Mucosa of rectum (tissue), 2 donors: ENCODE data around the gene DNAH10.
"Not testable (repeated sequence)": the region's sequence is repeated elsewhere in the genome, so short reads cannot be mapped to it uniquely, and the experiment has no call there.

Experiments used
- H3K27ac ChIP-seq, 2 donors: one replicate each; pipeline ENCODE4 v1.7.0; 2013; ENCODE audit warnings: inconsistent platforms in 2 of 2, low read depth in 2 of 2, low read length in 2 of 2
- H3K27me3 ChIP-seq, 2 donors: one replicate each; pipeline ENCODE4 v1.7.0; 2013; ENCODE audit warnings: low read length in 2 of 2; ENCODE audit not compliant: control insufficient read depth in 2 of 2, insufficient read depth in 2 of 2
- H3K36me3 ChIP-seq, 2 donors: one replicate each; pipeline ENCODE4 v1.7.0; 2013; ENCODE audit warnings: low read length in 2 of 2; ENCODE audit not compliant: control insufficient read depth in 2 of 2, insufficient read depth in 2 of 2
- H3K4me1 ChIP-seq, 2 donors: one replicate each; pipeline ENCODE4 v1.7.0; 2013; ENCODE audit warnings: low read length in 2 of 2, mild to moderate bottlenecking in 1 of 2; ENCODE audit not compliant: control insufficient read depth in 2 of 2, insufficient read depth in 2 of 2
- H3K4me3 ChIP-seq, 2 donors: one replicate each; pipeline ENCODE4 v1.7.0; 2013; ENCODE audit warnings: low read length in 2 of 2
- H3K9ac ChIP-seq, 2 donors: one replicate each; pipeline ENCODE4 v1.7.0; 2013; ENCODE audit warnings: low read length in 2 of 2, low read depth in 1 of 2, mild to moderate bottlenecking in 1 of 2
- H3K9me3 ChIP-seq, 2 donors: one replicate each; pipeline ENCODE4 v1.7.0; 2013; ENCODE audit warnings: low read length in 2 of 2; ENCODE audit not compliant: control insufficient read depth in 2 of 2
- donor health status: healthy.
- donor health status: Normal muscosa, but diverticular disease.

Gene DNAH10

DNA sequence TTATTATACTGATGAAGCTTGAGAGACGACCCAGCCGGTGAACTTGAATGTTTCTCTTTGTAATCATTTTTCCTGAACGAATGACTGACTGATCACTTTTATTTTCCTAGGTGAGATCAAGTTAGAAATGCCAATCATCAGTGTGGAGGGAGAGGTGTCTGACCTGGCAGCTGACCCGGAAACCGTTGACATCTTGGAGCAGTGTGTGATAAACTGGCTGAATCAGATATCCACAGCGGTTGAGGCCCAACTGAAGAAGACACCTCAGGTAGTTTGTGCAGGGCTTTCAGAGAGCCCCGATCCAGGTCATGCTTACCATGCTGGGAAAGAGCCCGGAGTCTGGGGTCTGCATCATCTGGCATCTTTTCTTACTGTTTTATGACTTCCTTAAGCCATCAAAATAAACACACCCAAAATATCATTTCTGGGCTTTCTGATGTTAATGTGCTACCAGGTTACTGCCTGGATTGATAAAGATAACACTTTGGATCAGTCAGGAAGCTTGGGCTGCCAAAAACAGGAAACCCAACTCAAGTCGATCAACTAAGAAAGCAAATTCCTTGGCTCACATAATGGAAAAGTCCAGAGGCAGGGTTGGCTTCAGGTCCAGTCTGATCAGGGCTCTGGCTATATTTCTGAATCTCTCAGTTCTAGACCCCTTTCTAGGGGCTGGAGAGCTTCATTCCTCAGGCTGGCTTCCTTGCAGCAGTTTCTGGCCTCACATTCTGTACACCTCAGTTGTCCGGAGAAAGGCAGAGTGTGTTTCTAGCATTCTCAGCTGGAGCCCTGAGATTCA, 21.1 kb downstream of the DNAH10 start:
- Histone ChIP-seq H3K9ac (no peak overlapping the region), H3K27me3 (no peaks in the 10 kb centered on the region), H3K9me3 (no peaks in the 10 kb centered on the region), H3K36me3 (no peaks in the 10 kb centered on the region), H3K4me3 (no peak overlapping the region), H3K27ac (no peak overlapping the region), H3K4me1 (no peaks in the 10 kb centered on the region)

DNA sequence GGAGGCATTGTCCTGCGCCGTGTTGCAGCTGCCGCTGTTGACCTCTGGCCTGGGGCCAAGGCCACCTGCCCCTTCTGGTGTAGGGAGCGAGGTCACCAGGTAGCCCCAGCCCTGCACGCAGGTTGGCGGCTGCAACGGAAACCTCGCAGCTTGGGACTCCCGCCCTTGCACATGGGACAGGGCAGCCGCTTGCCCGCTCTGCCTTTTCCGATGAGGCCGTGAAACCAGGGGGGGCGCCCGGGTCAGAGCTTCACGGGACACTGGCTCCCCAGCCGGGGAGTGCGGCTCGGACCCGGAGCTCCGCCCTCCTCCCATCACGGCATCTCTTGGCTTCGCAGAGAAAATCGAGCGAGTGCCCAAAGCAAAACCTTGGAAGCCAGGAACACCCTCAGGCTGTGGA, 25.4 kb downstream of the DNAH10 start:
- H3K9me3 ChIP-seq, result no peaks in the 10 kb centered on the region

GRCh38 chr12:123788541-123788940, 26.4 kb downstream of the DNAH10 start:
- no peak overlapping the region for H3K27ac ChIP-seq
- no peak overlapping the region for H3K4me3 ChIP-seq
- H3K4me1 ChIP-seq, result no peaks in the 10 kb centered on the region
- H3K9ac ChIP-seq, result no peak overlapping the region
- no peaks in the 10 kb centered on the region for H3K9me3 ChIP-seq
- H3K27me3 ChIP-seq, result no peaks in the 10 kb centered on the region
- no peaks in the 10 kb centered on the region for H3K36me3 ChIP-seq

More for the DNA sequence above, 25.4 kb downstream of the DNAH10 start:
- H3K4me3 ChIP-seq, result no peak overlapping the region
- H3K36me3 ChIP-seq, result no peaks in the 10 kb centered on the region
- no peaks in the 10 kb centered on the region for H3K4me1 ChIP-seq
- no peaks in the 10 kb centered on the region for H3K27me3 ChIP-seq
- no peak overlapping the region for H3K27ac ChIP-seq
- no peak overlapping the region for H3K9ac ChIP-seq

DNA sequence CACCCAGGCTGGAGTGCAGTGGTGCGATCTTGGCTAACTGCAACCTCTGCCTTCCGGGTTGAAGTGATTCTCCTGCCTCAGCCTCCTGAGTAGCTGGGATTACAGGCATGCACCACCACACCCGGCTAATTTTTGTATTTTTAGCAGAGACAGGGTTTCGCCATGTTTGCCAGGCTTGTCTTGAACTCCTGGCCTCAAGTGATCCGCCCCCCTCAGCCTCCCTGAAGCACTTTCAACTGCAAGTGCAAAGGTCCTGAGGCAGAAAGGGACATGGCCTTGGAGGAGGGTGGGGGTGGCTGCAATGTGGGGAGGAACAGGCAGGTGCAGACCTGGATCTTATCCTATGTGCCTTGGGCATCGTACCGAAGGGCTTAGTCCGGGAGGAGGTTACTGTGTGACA, 27.3 kb downstream of the DNAH10 start:
- not testable (repeated sequence) for H3K4me1 ChIP-seq

GRCh38 chr12:123790905-123791467, 28.9 kb downstream of the DNAH10 start:
- no peak overlapping the region for H3K9ac ChIP-seq
- H3K9me3 ChIP-seq, result no peaks in the 10 kb centered on the region

More for the DNA sequence above, 27.3 kb downstream of the DNAH10 start:
- H3K27me3 ChIP-seq, H3K9me3 ChIP-seq, H3K4me3 ChIP-seq, H3K27ac ChIP-seq, H3K36me3 ChIP-seq, H3K9ac ChIP-seq: not testable (repeated sequence)

DNA sequence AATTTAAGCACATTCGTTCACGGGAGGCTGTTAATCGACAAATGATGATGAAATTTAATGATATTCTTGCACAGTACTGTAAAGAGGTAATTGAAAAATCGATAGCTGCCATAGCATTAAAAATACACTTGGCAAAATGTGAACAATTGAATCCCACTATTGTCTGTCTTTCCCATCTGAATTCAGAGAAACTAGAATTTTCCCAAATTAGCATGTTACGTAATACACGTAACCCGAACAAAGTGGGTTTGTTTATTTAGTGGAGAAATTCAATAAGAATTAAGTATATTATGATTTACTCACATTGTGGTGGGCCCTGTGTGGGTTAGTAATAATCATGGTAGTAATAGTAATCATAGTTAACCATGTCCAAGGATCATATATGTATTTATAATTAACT, 31.9 kb downstream of the DNAH10 start:
- no peaks in the 10 kb centered on the region for H3K9me3 ChIP-seq
- no peaks in the 10 kb centered on the region for H3K36me3 ChIP-seq
- no peaks in the 10 kb centered on the region for H3K4me1 ChIP-seq
- no peak overlapping the region for H3K4me3 ChIP-seq
- no peaks in the 10 kb centered on the region for H3K27me3 ChIP-seq
- no peak overlapping the region for H3K27ac ChIP-seq
- no peak overlapping the region for H3K9ac ChIP-seq

More at GRCh38 chr12:123790905-123791467, 28.9 kb downstream of the DNAH10 start:
- Histone ChIP-seq H3K4me3 (no peak overlapping the region), H3K27ac (no peak overlapping the region), H3K36me3 (no peaks in the 10 kb centered on the region), H3K27me3 (no peaks in the 10 kb centered on the region), H3K4me1 (no peaks in the 10 kb centered on the region)

GRCh38 chr12:123798518-123798917, 36.4 kb downstream of the DNAH10 start:
- no peaks in the 10 kb centered on the region for H3K27me3 ChIP-seq
- H3K36me3 ChIP-seq, result no peaks in the 10 kb centered on the region
- no peaks in the 10 kb centered on the region for H3K4me1 ChIP-seq
- H3K9ac ChIP-seq, result no peak overlapping the region
- no peak overlapping the region for H3K27ac ChIP-seq
- H3K9me3 ChIP-seq, result no peaks in the 10 kb centered on the region
- no peak overlapping the region for H3K4me3 ChIP-seq

- H3K27me3 ChIP-seq, result no peaks in the 10 kb centered on the region
- H3K36me3 ChIP-seq, result no peaks in the 10 kb centered on the region
- H3K9ac ChIP-seq, result no peak overlapping the region
- H3K4me1 ChIP-seq, result no peaks in the 10 kb centered on the region
- no peak overlapping the region for H3K27ac ChIP-seq
- no peaks in the 10 kb centered on the region for H3K9me3 ChIP-seq
- H3K4me3 ChIP-seq, result no peak overlapping the region
Observed at GRCh38 chr12:123799227-123799626, 37.1 kb downstream of the DNAH10 start.

DNA sequence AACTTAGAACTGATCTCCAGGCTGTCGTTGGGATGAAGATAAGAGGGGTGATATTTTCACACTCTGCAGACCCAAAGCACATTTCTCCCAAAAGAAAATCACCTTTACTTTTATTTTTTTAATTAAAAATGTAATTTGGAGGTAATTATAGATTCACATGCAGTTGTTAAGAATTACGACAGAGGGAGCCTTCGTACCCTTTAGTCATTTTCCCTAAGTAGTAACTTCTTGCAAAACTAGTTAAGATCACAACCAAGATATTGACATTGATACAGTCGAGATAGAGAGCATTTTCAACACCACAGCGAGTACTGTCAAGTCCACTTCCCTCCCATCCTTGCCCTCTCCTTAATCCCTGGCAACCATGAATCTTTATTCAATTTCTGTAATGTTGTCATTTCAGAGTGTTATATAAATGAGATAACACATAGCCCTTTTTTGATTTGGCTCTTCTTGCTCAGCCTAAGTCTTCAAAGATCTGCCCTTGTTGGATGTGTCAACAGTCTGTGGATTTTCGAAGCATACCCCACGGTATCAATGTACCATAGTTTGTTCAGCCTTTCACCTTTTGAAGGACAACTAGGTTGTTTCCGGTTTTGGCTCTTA, 39.6 kb downstream of the DNAH10 start:
- H3K27me3 ChIP-seq, result no peaks in the 10 kb centered on the region
- H3K27ac ChIP-seq, result no peak overlapping the region
- no peaks in the 10 kb centered on the region for H3K36me3 ChIP-seq
- H3K9me3 ChIP-seq, result no peaks in the 10 kb centered on the region
- no peak overlapping the region for H3K4me3 ChIP-seq
- H3K4me1 ChIP-seq, result no peaks in the 10 kb centered on the region
- H3K9ac ChIP-seq, result no peak overlapping the region

- no peaks in the 10 kb centered on the region for H3K4me1 ChIP-seq
- H3K27ac ChIP-seq, result no peak overlapping the region
- peaks cover 0 to 2% of the 10 kb centered on the region in 2 donors for H3K27me3 ChIP-seq
- no peak overlapping the region for H3K9ac ChIP-seq
- H3K36me3 ChIP-seq, result no peaks in the 10 kb centered on the region
- H3K9me3 ChIP-seq, result no peaks in the 10 kb centered on the region
- no peak overlapping the region for H3K4me3 ChIP-seq
Observed at GRCh38 chr12:123805173-123805572, 43.1 kb downstream of the DNAH10 start.
